ENCODE data around the gene BAHD1.
"Not testable (repeated sequence)": the region's sequence is repeated elsewhere in the genome, so short reads cannot be mapped to it uniquely, and the experiment has no call there.

Gene BAHD1

DNA sequence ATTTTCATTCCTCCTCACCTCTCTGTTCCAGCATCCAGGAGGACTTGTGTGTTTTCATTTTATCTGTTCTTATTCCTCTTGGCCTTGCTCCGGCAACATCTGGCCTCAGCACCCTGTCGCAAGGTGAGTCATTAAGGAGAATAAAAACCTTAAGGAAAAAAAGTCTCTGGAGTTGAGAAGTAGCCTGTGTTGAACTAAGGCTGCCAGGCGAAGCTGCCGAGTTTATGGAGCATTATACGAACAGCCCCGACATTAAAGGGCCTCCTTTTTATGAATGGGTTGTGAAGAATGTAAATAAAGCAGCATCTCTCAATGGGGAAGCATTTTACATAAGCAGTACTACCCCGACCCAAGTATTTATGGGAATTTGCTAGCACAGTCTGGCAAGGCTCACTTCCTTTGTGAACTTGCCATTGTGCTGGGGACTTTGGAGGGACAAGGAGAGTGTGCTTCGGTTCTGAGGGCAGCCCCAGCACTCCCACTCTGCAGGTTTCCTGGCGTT, 4.7 kb downstream of the BAHD1 start:
- no peak for DNase-seq (ENCODE audit: low spot score)

DNA sequence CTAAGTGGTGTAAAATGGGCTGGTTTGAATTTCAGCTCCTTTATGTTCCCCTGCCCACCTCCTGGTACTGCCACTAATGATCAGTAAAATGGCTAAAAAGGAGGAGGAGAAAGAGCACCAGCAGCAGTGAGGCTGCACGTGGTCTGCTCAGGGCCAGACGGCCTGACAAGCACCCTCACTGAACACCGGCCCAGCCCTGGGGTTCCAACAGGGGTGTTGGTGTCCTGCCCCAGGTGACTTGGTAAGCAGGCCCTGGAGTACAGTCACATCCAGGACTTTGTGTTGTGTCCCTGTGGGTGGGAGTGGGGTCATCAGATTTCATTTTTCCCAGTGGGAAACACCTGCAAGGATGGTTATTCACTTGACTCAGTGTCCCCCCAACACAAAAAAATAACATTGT, 5.4 kb downstream of the BAHD1 start:
- DNase-seq (ENCODE audit: low spot score): no peak

DNA sequence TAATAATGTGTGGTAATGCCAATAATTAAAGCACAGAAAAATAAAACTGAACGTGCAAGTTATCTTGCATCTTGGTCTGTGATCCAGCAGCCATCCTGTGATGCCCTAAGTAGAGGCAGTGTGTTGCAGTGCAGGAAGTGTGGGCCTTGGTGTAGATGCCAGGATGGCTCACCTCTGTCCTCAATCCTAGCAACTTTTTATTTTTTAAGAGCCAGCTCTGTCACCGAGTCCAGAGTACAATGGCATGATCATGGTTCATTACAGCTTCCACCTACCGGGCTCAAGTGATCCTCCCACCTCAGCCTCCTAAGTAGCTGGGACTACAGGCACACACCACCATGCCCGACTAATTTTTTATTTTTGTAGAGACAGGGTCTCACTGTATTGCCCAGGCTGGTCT, 7.6 kb downstream of the BAHD1 start:
- DNase-seq (ENCODE audit: low spot score): no peak

DNA sequence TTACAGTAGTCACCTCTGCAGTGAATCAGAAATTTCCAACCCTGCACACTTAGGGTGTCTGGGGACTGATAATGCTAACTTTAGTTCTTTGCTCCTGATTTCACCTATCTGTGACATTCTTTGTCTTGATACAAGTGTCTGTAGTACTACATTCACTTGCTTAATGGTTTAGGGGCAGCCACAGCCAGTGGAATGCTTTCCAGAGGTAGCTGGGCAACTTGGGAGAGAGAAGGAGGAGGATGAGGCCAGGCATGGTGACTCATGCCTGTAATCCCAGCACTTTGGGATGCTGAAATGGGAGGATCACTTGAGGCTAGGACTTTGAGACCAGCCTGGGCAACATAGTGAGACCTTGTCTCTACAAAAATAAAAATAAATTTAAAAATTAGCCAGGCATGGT, 8.5 kb downstream of the BAHD1 start:
- no peak for DNase-seq (ENCODE audit: low spot score)

DNA sequence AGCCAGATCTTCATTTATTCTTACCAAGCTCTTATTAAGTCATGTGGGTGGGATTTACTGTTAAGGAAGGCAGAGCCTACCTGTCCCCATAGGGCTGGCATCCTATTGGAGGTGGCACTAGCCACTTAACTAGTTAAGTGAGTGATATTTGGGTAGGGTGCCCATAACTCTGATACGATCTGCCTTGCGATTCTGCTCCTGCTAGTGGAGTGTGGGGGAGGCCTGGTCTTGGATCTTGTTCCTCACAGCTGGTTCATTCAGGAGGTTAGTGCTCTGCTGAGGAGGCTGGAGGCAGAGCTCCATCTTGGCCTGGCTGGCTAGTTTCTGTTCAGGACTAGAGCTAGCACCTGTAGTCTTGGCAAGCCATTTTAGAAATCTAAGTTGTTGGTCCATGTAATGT, 9.3 kb downstream of the BAHD1 start:
- DNase-seq (ENCODE audit: low spot score): no peak

DNA sequence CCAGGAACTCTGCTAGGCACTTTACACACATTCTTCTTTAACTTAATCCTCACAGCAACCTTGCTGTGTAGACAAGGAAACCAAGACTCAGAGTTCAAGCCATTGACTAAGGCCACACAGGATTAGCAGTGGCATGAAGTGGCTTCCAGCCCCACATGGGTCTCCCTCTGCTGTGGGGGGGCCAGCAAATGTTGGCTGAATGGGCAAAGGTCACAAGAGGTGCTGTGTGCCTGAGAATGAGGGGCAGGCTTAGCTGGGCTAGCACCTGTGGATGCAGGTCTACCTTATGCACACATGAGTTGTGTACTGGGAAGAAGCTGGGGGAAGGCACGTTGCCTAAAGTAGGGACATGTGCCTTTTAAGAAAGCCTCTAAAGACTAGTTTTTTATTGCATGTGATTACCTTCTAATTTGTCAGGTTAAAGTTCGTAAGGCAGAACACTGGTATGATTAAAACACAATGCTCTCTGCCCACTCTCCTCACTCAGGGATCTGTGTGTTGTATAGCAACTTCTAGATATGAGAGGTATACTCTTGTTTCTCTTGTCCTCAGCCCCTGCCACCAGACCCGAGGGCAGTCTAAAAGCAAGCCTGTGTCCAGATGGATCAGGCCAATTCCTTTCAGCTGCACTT, 10.9 kb downstream of the BAHD1 start:
- DNase-seq (ENCODE audit: low spot score): no peak

DNA sequence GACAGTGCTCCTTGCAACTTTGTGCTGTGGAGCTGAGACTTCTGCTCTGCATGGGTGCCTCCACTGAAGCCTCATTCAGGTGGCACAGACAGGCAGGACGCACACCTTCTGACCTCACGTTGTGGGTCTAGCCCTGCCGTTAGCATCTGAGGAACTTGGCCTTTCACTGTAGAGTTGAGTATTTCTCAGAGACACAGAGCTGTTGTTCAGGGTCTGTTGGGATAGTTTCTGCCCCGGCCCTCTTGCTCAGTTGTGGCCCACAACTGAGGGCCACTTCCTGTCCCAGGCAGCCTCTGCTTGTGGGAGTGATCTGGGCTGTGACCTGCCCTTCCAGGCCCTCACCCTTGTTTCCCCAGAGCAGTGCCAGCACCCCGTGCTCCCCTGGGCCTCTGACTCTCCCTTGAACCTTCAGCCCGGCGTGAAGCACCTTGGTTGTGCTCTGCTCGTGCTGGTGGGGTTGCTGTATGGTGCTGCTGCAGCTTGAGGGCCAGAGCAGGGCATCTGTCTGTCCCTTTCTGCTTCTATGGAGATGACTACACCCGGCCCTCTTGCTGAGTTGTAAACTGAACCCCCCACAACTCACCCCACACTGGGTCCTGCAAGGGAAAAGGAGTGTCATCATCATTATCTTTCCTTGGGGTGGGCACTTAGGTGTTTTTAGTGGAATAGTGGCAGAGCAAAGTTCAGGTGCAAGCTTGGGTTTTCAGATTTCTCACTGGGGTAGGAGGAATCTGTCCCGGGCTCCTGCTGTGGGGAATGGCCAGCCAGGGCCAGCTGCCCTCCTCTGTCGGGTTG, 11.7 kb downstream of the BAHD1 start:
- no peak for DNase-seq (ENCODE audit: low spot score)

DNA sequence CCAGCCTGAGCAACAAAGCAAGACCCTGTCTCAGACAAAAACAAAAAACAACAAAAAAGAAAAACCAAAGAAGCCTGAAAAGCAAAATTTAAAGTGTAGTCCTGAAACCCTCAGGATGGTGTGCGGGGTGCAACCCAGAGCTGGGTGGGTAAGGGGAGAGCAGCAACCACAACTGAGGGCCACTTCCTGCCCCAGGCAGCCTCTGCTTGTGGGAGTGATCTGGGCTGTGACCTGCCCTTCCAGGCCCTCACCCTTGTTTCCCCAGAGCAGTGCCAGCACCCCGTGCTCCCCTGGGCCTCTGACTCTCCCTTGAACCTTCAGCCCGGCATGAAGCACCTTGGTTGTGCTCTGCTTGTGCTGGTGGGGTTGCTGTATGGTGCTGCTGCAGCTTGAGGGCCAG, 13.2 kb downstream of the BAHD1 start:
- not testable (repeated sequence) for DNase-seq (ENCODE audit: low spot score)

DNA sequence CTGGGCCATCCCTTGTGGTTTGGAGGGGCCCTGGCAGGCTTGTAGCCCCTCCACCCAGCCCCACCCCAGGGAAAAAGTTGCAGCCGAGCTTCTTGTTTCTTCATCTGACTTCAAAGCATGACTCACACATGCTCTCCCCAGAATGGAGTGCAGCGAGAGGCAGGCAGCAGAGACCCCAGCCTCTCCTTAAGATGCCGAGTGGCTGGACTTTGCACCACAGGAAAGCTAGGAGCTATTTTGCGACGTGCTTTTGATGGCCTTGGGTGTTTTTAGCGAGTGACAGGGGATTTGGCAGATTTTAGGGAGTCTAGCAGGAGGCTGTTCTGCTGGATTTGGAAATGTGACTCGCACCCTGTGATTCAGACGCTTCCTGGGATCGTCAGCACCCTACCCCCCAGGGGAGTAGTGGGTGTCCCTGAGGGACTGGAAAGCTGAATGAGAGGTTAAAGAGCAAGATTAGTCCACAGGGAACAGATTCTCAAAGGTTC, 14.2 kb downstream of the BAHD1 start:
- DNase-seq (ENCODE audit: low spot score): peak; percentile 34

DNA sequence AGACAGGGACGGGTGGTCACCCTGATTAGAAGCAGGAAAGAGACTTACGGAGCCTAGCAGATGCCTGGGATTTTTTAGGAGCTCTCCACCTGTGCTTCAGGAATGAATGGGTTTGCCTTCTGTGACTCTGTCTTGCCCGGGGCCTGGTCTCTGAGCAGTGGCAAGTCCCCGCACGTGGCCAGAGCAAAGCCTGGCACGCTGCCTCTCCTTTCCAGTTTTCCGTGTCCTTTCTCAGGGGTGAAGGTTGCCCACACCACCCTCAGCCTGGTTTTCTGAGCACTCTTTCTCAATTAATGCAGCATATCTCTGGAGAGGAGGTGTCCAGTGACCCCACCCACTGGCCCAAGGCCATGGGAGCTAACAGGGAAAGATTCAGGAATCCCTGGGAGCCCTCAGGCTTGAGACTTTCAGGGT, 15.6 kb downstream of the BAHD1 start:
- no peak for DNase-seq (ENCODE audit: low spot score)

DNA sequence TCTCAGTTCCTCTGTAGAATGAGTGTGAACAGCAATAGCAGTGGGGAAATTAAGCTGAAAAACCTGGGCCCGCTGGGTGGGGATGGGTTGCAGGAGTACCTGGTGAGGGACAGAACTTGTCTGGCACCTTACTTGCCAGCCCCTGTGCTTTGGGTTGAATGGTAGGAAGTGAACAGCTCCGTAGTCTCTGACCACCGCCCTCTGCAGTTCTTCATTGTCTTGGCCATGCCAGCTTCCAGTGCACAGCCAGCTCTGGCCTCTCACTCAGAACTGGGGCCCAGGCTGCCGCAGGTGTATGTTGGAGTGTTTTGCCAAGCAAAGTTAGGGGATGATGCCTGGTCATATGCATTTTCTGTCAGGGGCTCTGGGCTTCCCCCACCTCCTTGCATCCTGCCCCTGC, 16.0 kb downstream of the BAHD1 start:
- DNase-seq (ENCODE audit: low spot score): no peak

DNA sequence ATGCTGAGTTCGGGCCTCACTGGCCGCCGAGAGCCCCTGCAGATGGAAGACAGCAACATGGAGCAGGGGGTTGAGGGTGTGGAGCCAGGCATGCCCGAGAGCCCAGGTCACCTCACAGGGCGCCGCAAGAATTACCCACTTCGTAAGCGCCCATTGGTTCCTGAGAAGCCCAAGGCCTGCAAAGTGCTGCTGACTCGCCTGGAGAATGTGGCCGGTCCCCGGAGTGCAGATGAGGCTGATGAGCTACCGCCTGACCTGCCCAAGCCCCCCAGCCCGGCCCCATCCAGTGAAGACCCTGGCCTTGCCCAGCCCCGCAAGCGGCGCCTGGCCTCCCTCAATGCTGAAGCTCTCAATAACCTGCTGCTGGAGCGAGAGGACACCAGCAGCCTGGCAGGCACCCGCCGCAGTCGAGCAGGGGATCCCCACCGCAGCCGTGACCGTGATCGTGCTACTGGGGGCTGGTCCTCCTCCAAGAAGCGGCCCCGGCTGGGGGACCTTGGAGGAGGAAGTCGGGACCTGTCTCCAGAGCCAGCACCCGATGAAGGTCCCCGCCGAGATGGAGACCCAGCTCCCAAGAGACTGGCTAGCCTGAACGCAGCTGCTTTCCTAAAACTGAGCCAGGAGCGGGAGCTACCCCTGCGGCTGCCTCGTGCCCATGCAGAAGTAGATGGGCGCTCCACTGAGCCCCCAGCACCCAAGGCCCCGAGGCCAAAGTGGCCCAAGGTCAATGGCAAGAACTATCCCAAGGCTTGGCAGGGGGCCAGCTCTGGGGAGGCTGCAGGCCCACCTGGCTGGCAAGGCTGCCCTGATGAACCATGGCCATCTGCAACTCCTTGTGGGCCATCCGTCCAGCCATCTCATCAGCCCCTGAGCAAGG, 18.0 kb downstream of the BAHD1 start:
- DNase-seq (ENCODE audit: low spot score): no peak

DNA sequence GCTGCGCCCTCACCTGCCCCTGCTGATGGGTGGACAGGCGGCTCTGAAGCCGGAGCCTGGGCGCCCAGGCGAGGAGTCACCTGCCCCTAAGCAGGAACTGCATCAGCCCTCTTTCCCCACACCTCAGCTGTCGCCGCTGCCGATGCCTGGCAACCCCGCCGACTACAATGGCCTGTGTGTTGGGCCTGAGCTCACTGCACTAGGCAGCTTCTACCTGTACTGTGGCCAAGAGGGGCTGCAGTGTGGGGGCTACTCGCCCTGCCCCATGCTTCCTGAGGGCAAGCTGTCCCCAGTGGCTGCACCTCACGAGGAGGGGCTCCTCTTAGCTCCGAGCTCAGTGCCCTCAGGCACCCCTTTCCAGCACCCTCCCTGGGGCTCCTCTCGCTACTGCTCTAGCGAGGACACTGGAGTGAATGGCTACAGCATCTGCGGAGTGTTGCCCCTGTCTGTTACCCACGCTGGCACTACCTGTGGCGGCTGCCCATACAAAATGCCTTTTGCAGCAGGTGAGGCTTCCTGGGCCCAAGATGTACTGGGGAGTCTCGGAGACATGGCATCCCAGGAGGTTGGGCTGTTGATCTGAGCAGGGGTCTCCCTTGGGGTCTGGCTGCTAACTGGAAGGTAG, 18.8 kb downstream of the BAHD1 start:
- no peak for DNase-seq (ENCODE audit: low spot score)

DNA sequence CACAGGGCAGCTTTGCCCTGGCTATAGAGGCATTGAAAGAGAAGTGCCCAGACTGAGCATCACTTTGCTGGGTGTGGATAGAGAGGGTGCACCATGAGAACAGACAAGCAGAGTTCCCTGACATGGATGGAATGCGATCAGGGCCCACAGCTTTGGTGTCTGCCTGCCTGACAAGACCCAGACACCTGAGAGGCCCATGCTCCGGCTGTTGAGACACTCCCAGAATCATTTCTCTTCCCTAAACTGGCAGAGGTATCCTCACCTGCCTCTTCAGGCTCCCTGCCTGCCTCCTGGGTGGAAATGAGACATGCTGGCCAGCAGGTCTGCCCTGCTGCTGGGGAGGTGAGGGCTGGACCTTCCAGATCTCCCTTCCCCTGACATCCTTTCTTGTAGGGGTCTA, 19.7 kb downstream of the BAHD1 start:
- no peak for DNase-seq (ENCODE audit: low spot score)

DNA sequence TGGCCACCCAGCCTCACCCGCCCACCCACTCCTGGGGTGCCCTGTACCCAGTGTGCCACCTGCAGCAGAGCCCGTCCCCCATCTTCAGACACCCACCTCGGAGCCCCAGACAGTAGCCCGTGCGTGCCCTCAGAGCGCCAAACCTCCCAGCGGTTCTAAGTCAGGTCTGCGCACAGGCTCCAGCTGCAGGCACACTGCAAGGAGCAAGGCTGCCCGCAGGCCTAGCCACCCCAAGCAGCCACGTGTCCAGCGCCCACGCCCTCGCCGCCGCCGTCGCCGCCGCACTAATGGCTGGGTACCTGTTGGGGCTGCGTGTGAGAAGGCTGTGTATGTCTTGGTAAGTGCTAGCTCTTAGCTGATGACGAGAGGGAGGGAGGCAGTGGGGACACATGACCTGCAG, 21.2 kb downstream of the BAHD1 start:
- DNase-seq (ENCODE audit: low spot score): no peak

DNA sequence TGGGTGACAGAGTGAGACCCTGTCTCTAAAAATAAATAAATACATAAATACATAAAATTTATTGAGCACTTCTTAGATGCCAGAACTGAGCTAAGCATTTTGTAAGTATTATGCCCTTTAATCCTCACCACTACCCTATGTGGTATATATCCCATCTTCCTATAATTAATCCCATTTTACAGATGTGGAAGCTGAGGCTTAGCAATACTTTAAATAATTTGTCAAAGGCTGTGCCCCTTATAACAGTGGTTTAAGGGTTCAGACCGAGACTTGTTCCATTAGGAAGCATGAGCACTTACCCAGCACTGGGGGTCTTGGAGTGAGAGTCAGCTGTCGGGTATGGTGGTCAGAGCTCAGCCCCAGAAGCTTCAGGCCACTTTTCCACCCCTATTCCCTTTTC, 22.5 kb downstream of the BAHD1 start:
- DNase-seq (ENCODE audit: low spot score): no peak

DNA sequence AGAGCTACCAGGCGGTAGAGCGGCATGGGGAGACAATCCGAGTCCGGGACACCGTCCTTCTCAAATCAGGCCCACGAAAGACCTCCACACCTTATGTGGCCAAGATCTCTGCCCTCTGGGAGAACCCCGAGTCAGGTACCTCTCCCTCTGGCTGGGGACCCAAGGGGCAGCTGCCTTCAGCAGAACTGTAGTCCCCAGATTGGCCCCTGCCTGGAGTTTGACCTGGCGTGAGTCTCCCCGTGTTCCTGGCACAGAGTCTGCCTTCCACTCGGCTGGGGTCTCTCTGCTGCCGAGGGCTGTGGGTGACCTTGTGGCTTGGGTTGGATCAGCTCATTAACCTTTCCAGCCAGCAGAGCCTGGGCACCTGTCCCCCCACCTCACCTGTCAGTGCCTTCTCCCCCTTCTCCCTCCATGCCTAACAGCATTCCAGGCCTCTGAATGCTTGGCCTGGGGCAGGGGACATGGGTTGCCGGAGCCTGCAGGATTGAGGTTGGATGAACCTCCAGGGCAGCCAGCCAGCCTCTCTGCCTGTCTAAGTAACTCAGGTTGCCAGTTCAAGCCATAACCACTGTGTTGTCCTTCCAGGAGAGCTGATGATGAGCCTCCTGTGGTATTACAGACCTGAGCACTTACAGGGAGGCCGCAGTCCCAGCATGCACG, 23.3 kb downstream of the BAHD1 start:
- DNase-seq (ENCODE audit: low spot score): no peak

DNA sequence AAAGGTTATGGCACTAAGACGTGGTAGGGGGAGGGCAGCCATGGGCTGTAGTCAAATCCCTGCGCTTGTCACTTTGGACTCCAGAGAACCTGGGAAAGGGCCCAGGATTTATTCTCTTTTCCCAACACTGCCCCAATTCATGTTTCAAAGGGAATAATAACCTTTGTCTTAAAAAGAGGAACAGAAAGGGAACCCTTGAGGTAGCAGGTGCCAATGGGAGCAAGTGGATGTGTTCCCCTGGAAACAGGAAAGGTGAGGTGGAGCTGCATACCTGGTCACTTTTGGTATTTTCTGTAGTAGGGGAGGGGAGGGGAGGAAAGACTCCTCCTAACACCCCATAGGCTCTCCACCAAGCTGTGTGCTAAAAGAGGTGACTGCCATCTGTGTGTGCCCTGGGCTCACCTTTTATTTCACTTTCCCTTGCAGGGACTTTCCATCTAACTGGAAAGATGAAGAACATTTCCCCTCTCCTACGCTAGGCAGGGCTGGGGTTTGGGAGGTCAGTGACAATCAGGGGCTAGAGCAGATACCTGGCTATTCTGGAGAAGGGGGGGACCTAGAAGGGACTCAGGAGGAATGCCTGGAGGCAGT, 23.9 kb downstream of the BAHD1 start:
- DNase-seq (ENCODE audit: low spot score): no peak

DNA sequence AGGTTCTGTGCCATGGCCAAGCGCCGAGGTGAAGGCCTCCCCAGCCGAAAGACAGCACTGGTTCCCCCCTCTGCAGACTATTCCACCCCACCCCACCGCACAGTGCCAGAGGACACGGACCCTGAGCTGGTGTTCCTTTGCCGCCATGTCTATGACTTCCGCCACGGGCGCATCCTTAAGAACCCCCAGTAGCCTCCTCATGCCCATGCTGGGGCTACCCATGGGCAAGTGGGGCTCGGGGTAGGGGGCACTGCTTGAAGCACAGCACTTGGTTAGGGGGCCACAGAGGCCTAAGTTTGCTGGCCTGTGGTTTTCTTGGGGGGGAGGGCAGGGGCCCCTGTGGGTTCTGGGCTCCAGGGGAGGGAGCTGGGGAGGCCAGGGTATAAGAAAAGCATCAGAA, 25.2 kb downstream of the BAHD1 start:
- DNase-seq (ENCODE audit: low spot score): no peak

DNA sequence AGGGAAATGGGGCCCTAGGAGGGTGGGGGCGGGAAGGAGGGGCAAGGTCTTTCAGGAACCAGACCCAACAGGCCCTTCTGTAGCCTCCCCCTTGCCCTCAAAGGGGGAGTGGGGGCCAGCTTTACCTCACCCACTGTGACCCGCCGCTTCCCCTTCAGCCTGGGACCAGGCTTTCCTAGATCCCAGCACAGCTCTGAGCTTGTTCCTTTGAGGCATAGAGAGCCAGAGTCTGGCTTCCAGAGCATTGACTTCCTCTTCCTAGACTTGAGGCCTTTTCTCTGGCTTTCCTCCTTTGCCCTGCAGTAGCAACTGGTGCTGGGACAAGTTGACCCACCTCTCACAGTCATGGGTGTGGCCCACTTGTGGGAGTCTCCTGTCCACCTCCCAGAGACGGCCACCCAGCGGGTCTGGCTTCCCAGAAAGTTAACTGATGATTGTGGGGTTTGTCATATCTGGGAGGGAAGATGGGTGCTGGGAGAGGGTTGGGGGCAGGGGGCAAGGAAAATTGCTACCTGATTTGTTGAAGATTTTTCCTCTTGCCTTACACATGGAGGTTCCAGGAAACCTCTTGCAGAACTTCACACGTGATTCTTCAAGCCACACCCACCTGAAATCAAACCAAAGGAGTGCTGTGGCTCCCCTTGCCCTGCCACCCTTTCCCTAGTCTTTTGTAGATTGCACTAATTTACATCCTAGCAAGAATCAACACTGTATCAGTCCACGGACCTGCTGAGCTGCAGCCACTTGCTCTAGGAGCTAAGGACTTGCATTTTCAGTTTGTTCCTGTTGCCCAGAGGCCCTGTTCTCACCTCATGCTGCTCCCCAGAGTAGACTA, 25.9 kb downstream of the BAHD1 start:
- DNase-seq (ENCODE audit: low spot score): no peak
